Measurements from ENCODE around the gene OR52B6.

Gene OR52B6

GRCh38 chr11:5553343-5553742 is 27.3 kb upstream of the OR52B6 start:
- Histone ChIP-seq H3K4me3 (ENCODE audit: low read depth, low read length, poor library complexity, severe bottlenecking) (no peak overlapping the region), H2AFZ (ENCODE audit: low read length) (no peak overlapping the region), H4K20me1 (ENCODE audit: insufficient read depth, low read length) (no peaks in the 10 kb centered on the region), H3F3A (ENCODE audit: insufficient read depth, low read length) (no peaks in the 10 kb centered on the region), H3K27ac (ENCODE audit: low read depth, low read length, poor library complexity, severe bottlenecking) (no peak overlapping the region), H3K9me2 (ENCODE audit: low read depth, low read length) (no peaks in the 10 kb centered on the region), H3K9ac (ENCODE audit: low read length) (no peak overlapping the region), H3K79me2 (ENCODE audit: insufficient read depth, low read length) (no peaks in the 10 kb centered on the region), H3K9me3 (ENCODE audit: low read length) (no peaks in the 10 kb centered on the region), H3K4me1 (ENCODE audit: insufficient read depth, low read length, severe bottlenecking) (no peaks in the 10 kb centered on the region), H3K27me3 (ENCODE audit: insufficient read depth, low read length) (no peaks in the 10 kb centered on the region), H3K36me3 (ENCODE audit: insufficient read depth, low read length) (no peaks in the 10 kb centered on the region), H3K4me2 (ENCODE audit: low read length) (no peak overlapping the region)
- TF ChIP-seq CTCF (IDR thresholded peaks at IDR 0.05; ENCODE audit: low read length) (no peak), EZH2 (IDR thresholded peaks at IDR 0.05; ENCODE audit: borderline replicate concordance, low read length) (no peak)

- H3K4me2 ChIP-seq (ENCODE audit: low read length): no peak overlapping the region
- H3K36me3 ChIP-seq (ENCODE audit: insufficient read depth, low read length): no peaks in the 10 kb centered on the region
- no peak for TF ChIP-seq EZH2 (IDR thresholded peaks at IDR 0.05; ENCODE audit: borderline replicate concordance, low read length)
- TF ChIP-seq CTCF (IDR thresholded peaks at IDR 0.05; ENCODE audit: low read length): no peak
- H3K27ac ChIP-seq (ENCODE audit: low read depth, low read length, poor library complexity, severe bottlenecking): no peak overlapping the region
- no peak overlapping the region for H3K4me3 ChIP-seq (ENCODE audit: low read depth, low read length, poor library complexity, severe bottlenecking)
- H4K20me1 ChIP-seq (ENCODE audit: insufficient read depth, low read length): no peaks in the 10 kb centered on the region
- H3F3A ChIP-seq (ENCODE audit: insufficient read depth, low read length): no peaks in the 10 kb centered on the region
- no peaks in the 10 kb centered on the region for H3K79me2 ChIP-seq (ENCODE audit: insufficient read depth, low read length)
- H3K27me3 ChIP-seq (ENCODE audit: insufficient read depth, low read length): no peaks in the 10 kb centered on the region
- H2AFZ ChIP-seq (ENCODE audit: low read length): no peak overlapping the region
- H3K9ac ChIP-seq (ENCODE audit: low read length): no peak overlapping the region
- H3K9me3 ChIP-seq (ENCODE audit: low read length): no peaks in the 10 kb centered on the region
- no peaks in the 10 kb centered on the region for H3K9me2 ChIP-seq (ENCODE audit: low read depth, low read length)
- H3K4me1 ChIP-seq (ENCODE audit: insufficient read depth, low read length, severe bottlenecking): no peaks in the 10 kb centered on the region
These were observed 24.0 kb upstream of the OR52B6 start for GRCh38 chr11:5556596-5557188.

DNA sequence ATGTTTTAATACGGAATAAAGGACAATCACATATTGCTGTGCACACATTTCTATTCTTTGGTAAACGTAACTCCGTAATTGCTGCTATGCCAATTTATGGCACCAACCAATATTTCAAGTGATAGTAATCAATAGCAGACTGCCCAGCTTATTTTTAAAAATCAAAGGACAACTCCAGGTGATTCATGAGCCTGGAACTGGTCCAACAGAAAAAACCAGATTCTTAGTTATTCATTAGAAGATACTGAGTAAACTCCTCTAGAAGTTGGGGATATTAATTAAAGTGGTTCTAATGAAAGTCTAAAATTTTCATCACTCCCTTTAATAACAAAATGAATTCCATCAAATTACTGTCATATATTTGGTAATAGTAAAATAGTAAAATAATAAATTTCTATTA is 22.9 kb upstream of the OR52B6 start:
- H3K9ac ChIP-seq (ENCODE audit: low read length): no peak overlapping the region
- H3K4me2 ChIP-seq (ENCODE audit: low read length): no peak overlapping the region
- H3K9me2 ChIP-seq (ENCODE audit: low read depth, low read length): no peaks in the 10 kb centered on the region
- H3K79me2 ChIP-seq (ENCODE audit: insufficient read depth, low read length): no peaks in the 10 kb centered on the region
- H3K4me1 ChIP-seq (ENCODE audit: insufficient read depth, low read length, severe bottlenecking): no peaks in the 10 kb centered on the region
- no peaks in the 10 kb centered on the region for H3K9me3 ChIP-seq (ENCODE audit: low read length)
- no peak for TF ChIP-seq EZH2 (IDR thresholded peaks at IDR 0.05; ENCODE audit: borderline replicate concordance, low read length)
- TF ChIP-seq CTCF (IDR thresholded peaks at IDR 0.05; ENCODE audit: low read length): no peak
- H4K20me1 ChIP-seq (ENCODE audit: insufficient read depth, low read length): no peaks in the 10 kb centered on the region
- no peaks in the 10 kb centered on the region for H3K36me3 ChIP-seq (ENCODE audit: insufficient read depth, low read length)
- no peaks in the 10 kb centered on the region for H3F3A ChIP-seq (ENCODE audit: insufficient read depth, low read length)
- H3K4me3 ChIP-seq (ENCODE audit: low read depth, low read length, poor library complexity, severe bottlenecking): no peak overlapping the region
- no peaks in the 10 kb centered on the region for H3K27me3 ChIP-seq (ENCODE audit: insufficient read depth, low read length)
- no peak overlapping the region for H2AFZ ChIP-seq (ENCODE audit: low read length)
- no peak overlapping the region for H3K27ac ChIP-seq (ENCODE audit: low read depth, low read length, poor library complexity, severe bottlenecking)

Measured in OCI-LY1 (cell line).